Measurements from ENCODE around the gene HPCAL1.

HPCAL1 gene

DNA sequence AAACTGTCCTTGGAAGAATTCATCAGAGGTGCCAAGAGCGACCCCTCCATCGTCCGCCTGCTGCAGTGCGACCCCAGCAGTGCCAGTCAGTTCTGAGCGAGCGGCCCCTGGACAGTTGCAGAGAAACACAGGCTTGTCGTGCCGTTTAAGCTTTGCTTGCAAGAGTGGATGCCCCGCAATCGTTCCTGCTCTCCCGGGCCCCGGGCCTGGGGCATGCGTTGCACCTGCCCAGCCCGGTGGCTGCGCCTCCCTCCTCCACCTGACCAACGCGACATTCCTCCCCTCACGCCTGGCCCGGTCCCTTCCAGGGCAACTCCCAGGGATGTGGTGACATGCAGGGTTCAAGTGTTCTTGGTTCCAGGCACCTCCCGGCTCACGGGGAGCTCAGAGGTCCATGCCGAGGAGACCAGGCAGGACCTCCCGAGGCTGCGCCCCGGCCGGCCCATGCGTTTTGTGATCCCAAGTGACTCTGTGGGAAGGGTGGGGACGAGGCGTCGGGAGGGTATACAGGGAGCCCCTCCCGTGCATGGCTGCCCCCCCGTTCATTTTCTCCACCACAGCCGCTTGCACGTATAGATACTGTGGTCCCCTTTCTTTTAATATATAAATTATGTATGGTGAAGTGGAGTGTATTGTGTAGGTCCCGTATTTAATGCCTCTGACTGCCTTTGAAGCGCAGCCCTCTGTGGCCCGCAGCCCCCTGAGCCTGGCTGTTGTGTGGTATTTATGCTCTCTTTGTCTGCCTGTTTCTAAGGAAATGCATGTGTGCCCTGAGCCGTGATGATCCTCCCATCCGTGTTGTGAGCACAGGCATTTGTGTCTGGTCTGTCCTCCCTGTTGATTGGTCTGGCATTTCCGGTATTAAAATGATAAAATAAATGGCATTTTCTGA, 124.3 kb downstream of the HPCAL1 start:
- no peak for DNase-seq (ENCODE audit: low read depth)

DNA sequence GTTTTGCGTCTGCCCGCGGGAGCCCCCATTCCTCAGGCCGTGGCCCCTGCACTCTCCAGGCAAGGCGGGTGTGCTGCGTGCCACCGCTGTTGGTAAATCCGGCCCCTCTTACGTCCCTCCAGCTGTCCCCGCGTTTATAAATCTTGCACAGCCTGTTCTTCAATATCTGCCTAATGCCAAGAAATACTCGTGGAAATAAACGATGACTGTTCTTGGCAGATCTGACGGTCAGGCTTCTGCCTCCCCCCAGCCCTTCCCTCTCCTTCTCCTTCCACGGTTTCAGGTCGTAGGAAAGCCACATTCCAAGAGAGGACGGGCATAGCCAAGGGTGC, 124.9 kb downstream of the HPCAL1 start:
- DNase-seq (ENCODE audit: low read depth), result no peak

DNA sequence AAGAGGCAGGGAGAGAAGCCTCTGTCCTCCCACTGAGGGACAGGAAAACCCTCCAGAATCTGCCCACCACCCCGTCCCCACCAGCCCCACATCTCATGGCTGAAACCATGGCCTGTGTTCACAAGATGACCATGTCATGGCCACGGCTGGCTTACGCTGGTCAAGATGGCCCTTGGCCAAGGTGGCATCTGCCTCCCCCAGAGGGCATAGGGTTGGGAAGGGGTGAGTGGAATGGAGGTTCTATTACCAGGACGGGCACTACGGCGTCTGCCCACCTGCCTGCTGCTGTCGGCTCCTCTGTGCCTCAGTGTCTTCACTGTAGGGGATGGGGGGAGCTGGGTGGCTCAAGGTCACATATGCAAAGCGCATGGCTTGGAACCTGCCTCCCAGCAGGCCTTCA, 125.7 kb downstream of the HPCAL1 start:
- no peak for DNase-seq (ENCODE audit: low read depth)

DNA sequence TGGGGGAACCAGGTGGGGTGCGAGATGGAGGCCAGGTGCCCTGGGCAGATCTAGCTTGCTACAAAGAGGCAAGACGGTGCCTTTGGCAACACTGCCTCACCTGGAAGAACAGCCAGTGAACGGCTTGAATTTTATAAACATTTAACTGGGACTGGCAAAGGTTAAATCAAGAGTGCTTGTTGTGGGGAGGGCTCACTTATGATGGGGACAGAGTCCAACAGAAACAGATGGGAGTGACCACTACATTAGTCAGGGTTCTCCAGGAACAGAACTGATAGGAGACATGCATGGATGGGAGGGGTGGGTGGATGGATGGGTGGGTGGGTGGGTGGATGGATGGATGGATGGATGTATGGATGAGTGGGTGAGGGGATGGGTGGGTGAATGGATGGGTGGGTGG, 126.2 kb downstream of the HPCAL1 start:
- DNase-seq (ENCODE audit: low read depth), result no peak

DNA sequence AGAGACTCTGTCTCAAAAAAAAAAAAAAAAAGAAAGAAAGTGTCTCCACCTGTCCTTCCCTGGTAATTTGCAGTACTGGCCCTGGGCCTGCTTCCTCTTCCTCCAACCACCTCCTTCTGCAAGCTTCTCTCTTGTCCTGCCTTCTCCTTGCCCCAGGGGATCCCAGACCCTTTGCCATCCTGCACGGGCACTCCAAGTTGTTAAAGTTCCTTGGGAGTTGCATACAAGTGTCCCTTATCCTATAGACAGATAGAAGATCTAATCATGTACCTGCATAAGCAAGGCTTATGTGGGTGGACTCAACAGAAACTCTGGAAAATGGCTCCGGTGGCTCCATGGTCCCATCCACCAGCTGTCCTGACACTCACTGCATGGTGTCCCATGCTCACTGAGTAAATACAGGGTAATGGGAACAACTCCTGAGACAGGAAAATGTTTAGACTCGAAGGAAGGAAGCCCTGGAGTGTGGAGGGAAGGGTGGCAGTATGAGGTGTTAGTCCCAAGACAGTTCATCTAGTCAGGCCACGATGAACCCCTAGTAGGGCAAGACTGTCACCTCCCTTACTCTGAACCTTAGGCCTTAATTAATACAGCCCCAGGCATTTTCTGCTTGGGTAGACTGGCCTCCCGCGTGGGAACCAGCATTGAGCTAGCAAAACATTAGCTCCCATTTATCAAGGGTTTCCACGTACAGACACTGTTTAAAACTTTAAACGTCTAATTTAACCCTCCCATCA, 128.3 kb downstream of the HPCAL1 start:
- no peak for DNase-seq (ENCODE audit: low read depth)

DNA sequence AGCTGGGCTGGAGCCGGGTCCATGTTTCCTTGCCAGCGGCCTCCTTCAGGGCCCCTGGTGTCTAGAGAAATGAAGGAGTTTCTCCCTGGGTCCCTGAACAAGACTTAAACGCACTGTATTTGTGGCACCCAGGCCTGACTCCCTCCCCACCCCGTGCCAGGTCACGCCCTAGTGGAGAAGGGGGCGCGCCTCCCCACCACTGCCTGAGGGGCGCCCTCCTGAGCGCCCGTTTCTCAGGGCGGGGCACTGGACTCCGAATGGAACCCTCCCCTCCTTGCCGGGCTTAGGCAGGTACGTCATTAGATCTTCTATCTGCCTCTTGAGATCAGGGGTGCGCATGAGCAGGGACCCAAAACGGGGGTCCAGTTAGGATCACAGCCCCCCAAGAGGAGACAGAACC, 129.1 kb downstream of the HPCAL1 start:
- DNase-seq (ENCODE audit: low read depth), result no peak

GRCh38 chr2:10432311-10433181, 129.8 kb downstream of the HPCAL1 start:
- no peak for DNase-seq (ENCODE audit: low read depth)

DNA sequence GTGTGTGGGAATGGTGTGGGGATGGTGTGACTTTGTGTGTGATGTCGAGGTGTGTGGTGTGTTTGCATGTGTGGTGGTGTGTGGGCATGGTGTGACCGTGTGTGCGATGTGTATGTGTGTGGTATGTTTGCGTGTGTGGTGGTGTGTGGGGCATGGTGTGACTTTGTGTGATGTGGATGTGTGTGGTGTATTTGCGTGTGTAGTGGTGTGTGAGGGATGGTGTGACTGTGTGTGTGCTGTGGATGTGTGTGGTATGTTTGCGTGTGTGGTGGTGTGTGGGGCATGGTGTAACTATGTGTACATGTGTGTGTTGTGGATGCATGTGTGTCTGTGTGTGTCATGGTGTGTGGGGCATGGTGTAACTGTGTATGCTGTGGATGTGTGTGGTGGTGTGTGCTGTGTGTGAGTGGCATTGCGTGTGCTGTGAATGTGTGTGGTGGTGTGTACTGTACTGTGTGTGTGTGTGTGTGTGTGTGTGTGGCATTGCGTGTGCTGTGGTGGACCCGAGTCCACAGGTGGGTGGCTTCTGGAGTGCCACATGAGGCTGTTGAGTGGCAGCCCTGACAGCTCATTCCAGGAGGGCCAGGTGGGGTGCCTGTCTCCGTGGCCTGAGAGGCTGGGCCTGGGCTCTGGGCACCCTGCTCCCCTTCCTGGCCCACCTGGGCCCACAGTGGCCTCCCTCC, 130.7 kb downstream of the HPCAL1 start:
- DNase-seq (ENCODE audit: low read depth), result no peak

DNA sequence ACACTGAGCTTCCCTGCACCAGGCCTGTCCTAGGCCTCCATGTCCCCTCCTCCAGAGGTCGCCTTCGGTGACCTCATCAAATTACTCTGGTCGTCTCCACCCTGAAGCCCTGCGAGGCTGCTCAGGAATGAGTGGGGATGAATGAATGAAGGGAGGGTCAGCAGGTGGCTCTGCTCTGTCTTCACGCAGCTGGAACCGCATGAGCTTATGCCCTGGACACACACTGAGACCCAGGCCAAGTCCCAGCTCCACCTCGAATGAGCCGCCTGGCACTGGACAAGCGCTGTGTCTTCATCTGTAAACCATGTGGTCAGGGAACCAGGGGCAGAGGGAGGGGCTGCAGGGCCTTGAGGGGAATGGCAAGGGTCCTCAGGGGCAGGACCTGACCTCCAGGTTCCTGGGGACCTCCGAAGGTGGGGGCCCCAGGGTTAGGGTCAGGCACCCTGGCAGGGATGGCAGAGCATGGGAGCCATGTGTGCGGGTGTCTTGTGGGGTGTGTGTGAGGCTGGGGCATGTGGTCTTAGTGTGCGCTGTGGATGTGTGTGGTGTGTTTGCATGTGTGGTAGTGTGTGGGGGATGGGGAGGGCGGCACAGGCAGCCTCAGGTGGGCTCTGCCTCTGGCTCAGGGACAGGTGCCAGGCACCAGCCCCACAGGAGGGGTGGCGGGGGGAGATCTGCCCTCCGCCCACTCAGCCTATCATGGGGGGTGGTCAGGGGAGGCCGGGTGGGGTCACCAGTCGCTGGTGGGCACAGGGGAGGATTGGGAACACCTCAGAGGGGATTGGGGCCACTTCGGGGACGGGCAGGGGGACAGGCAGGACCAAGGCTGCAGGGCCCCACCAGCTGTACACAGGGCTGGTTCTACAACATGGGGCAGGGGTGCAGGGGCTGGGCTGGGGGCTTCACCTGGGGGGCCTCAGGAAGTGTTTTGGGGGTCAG, 131.5 kb downstream of the HPCAL1 start:
- no peak for DNase-seq (ENCODE audit: low read depth)

- DNase-seq (ENCODE audit: low read depth), result peak; percentile 56
Observed at GRCh38 chr2:10434886-10435819, 132.4 kb downstream of the HPCAL1 start.

DNA sequence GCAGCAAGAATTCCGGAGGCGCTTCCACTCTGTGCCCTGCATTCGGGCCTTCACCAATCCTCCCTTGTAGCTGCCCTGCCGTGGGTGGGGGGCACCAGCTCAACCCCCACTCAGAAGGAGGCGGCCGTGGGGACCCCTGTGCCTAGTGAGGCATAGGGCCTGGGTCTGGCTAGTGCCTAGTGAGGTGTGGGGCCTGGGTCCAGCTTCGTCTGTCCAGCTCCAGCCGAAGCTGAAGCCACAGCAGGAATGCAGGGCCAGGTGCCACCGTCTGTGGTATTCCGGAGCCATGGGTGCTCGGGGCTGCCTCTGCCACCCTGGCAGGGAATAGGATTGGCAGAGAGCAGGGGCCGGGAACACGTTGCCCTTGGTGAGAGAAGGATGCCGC, 133.1 kb downstream of the HPCAL1 start:
- DNase-seq (ENCODE audit: low read depth), result no peak

- DNase-seq (ENCODE audit: low read depth), result no peak
Observed at GRCh38 chr2:10436583-10437110, 133.9 kb downstream of the HPCAL1 start.

DNA sequence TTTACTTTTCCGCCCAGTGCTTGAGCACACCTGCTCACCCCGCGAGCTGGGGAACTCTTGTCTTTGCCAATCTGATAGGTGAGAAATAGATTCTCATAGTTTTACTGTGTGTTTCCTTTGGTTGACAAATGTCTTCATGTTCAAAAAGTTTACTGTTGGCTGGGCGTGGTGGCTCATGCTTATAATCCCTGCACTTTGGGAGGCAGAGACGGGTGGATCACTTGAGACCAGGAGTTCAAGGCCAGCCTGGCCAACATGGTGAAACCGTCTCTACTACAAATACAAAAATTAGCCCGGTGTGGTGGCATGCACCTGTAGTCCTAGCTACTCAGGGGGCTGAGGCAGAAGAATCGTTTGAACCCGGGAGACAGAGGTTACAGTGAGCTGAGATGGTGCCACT, 135.1 kb downstream of the HPCAL1 start:
- DNase-seq (ENCODE audit: low read depth), result no peak

GRCh38 chr2:10438688-10439087, 136.0 kb downstream of the HPCAL1 start:
- DNase-seq (ENCODE audit: low read depth), result no peak

DNA sequence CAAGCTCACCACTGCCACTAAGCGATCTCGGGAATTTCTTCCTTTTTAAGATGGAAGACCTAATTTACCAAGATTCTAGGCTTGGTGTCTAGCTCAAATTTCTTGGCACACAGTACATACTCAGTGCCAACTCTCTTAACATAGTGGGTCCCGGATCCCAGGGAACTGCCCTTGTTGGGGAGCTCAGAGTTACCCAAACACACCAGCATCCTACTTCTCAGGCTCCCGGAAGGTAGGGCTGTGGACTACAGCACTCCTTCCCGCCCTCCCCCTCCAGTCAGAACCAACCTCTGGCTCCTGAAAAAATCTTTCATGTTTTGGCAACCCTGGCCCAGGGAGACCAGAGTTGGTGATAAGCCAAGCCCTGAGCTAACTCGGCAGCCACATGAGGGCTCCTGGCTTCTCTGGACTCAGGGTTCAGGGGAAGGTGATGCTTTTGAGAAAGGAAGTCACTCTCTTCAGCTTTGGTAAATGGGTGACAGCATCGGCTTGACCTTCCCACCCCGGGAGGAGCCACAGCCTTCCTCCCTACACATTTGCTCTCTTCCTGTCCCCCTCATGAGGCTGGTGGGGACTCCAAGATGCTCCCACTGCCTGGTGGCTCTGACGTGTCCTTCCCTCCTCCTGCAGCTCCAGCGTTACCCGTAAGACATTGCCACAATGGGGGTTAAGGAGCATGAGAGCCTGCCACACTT, 136.6 kb downstream of the HPCAL1 start:
- DNase-seq (ENCODE audit: low read depth), result no peak

GRCh38 chr2:10439971-10440370, 137.3 kb downstream of the HPCAL1 start:
- no peak for DNase-seq (ENCODE audit: low read depth)

DNA sequence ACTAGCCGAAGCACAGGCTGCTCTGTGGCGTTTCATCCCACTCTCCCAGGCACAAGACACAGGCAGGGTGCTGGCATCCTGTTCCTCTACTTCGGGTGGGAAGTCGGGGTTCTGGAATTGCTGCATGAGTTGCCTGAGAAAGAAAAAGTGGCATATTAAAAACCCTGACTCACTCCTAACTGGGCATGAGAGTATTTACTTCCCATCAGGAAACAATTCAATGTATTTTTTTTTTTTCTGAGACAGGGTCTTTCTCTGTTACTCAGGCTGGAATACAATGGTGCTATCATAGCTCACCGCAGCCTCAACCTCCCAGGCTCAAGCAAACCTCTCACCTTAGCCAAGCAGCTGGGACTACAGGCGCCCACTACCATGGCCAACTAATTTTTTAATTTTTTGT, 138.0 kb downstream of the HPCAL1 start:
- no peak for DNase-seq (ENCODE audit: low read depth)

DNA sequence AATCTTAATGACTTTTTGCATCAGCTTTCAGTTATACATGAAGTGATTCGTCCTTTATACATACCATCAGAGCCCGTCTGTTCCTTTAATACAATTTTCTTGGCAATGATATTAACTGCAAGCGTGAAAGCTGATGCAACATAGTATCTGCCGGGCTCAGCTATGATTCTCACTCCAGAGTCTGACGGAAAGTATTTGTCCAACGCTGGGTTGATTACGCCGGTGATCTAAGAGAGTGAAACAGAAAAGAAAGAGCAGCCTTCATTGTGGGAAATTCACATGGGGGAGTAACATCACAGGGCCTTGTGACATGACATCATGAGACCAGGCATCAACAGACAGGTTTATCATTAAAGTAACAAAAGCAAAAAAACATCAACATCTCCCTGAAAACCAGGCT, 139.2 kb downstream of the HPCAL1 start:
- no peak for DNase-seq (ENCODE audit: low read depth)

All from stimulated activated CD8-positive, alpha-beta memory T cell treated with anti-CD3 and anti-CD28 coated beads, Interleukin-15, amount 100 ng/mL, for 1 hour (primary cell).